Pancreas (tissue), 10 donors: ENCODE results near the gene AQP2. TPM values are rescaled to one million over a fixed set of nuclear protein-coding genes. Genes with fewer than 3 reads are reported as not detected.

Source experiments
- ATAC-seq, 4 donors: fragments of 200-7000 bp; cut with Tn5 transposase; one replicate each; pipeline versions ENCODE4 v1.8.0 to v1.9.1; 2020; ENCODE audit warnings: mild to moderate bottlenecking in 4 of 4, moderate library complexity in 4 of 4
- DNase-seq, 6 donors: peaks; one replicate each; pipeline ENCODE4 v3.0.0-alpha.2; 2020
- FAIRE-seq: peaks from 2 replicates; lab custom pipeline; 2012; peaks lifted over from hg19 to GRCh38; lab: Jason Lieb, UNC
- H3K27ac ChIP-seq, 4 donors: fragments of 200-600 bp; sonication (generic); 1 replicate in 3 of 4; 2 replicates in 1 of 4; pipeline versions ENCODE4 v1.5.0 to v1.8.0; 2020
- H3K27me3 ChIP-seq, 4 donors: fragments of 200-600 bp; one replicate each; pipeline ENCODE4 v1.8.0; 2021
- H3K36me3 ChIP-seq, 3 donors: fragments of 200-600 bp; sonication (generic) in 1 of 3; one replicate each; pipeline versions ENCODE4 v1.5.0 to v1.8.0; 2020 to 2021
- H3K4me1 ChIP-seq, 3 donors: fragments of 200-600 bp; one replicate each; pipeline ENCODE4 v1.8.0; 2021
- H3K4me3 ChIP-seq, 4 donors: fragments of 200-600 bp; sonication (generic) in 2 of 4; one replicate each; pipeline versions ENCODE4 v1.5.0 to v1.8.0; 2020 to 2021
- H3K9me3 ChIP-seq, 4 donors: fragments of 200-600 bp; one replicate each; pipeline ENCODE4 v1.8.0; 2021
- WGBS, 2 donors: extraction: QIAGEN DNeasy Blood & Tissue Kit; methylation state at CpG; one replicate each; pipeline ENCODE4 v1.1.7; 2013; 5-methylcytosine and 5-hydroxymethylcytosine counted together
- intact Hi-C, 3 donors: fragments of 100-400 bp; cut with DNase I; formaldehyde crosslinking; loops; one replicate each; pipeline versions ENCODE4 v1.11.1 to v1.14.2; 2022
- polyA plus RNA-seq, 2 donors: library from polyadenylated mRNA; stranded (reverse); fragments of 200-250 nt; gene quantifications; one replicate each; pipeline ENCODE4 v1.2.3, GENCODE V29; 2013
- total RNA-seq, 6 donors: library from RNA; stranded (reverse); fragmentation: NEBNext Ultra II Directional in 4 of 6; extraction: Animal tissue kit (Norgen Biotek cat#: 25700) in 4 of 6; gene quantifications; one replicate each; pipeline versions ENCODE4 v1.2.1 to v1.2.4, GENCODE V29; 2021 to 2023
- TF ChIP-seq, protein P1 (sequence below), 4 donors: fragments of 200-600 bp; sonication (generic) in 3 of 4; IDR thresholded peaks; one replicate each; pipeline versions ENCODE4 v1.5.0 to v1.8.0; 2021; ENCODE audit warnings: antibody characterized with exemption in 4 of 4
- donor health status: healthy with polysubstance abuse.
- donor health status: DM: no; HTN: no; CAD: no; lungs with moderate emphysema.
- donor health status: DM: no; HTN: no; CAD: no.
- donor health status: control.
- donor health status: control.
- donor health status: Bipolar disorder and iron deficiency.
- donor health status: DM: yes; HTN: yes; CAD: no.
- donor health status: DM: no; HTN: no; CAD: no.
- donor health status: DM: no; HTN: no; CAD: no.
- donor health status: DM: yes; HTN: yes; CAD: no.

The AQP2 gene
- total and polyA plus RNA-seq, 8 donors = 0.06 to 0.31 (median 0.12) TPM; not detected in 5

- TF ChIP-seq, protein P1, sequence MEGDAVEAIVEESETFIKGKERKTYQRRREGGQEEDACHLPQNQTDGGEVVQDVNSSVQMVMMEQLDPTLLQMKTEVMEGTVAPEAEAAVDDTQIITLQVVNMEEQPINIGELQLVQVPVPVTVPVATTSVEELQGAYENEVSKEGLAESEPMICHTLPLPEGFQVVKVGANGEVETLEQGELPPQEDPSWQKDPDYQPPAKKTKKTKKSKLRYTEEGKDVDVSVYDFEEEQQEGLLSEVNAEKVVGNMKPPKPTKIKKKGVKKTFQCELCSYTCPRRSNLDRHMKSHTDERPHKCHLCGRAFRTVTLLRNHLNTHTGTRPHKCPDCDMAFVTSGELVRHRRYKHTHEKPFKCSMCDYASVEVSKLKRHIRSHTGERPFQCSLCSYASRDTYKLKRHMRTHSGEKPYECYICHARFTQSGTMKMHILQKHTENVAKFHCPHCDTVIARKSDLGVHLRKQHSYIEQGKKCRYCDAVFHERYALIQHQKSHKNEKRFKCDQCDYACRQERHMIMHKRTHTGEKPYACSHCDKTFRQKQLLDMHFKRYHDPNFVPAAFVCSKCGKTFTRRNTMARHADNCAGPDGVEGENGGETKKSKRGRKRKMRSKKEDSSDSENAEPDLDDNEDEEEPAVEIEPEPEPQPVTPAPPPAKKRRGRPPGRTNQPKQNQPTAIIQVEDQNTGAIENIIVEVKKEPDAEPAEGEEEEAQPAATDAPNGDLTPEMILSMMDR (IDR thresholded peaks at IDR 0.05) = no peak
- FAIRE-seq (no peak), DNase-seq (peak in 2 of 6 donors; percentile 16 to 17), ATAC-seq (no peak)
- 71 to 73% methylated on average over 1 of the region's 1 CpG for WGBS, 2 donors
- Histone ChIP-seq H3K4me1 (no peaks in the 10 kb centered on the region), H3K27ac (no peak overlapping the region), H3K4me3 (no peak overlapping the region), H3K9me3 (no peaks in the 10 kb centered on the region), H3K27me3 (no peaks in the 10 kb centered on the region), H3K36me3 (no peaks in the 10 kb centered on the region)
- intact Hi-C loops = no loop called here
Observed at GRCh38 chr12:49907352-49907751, 43.2 kb upstream of the AQP2 start.

DNA sequence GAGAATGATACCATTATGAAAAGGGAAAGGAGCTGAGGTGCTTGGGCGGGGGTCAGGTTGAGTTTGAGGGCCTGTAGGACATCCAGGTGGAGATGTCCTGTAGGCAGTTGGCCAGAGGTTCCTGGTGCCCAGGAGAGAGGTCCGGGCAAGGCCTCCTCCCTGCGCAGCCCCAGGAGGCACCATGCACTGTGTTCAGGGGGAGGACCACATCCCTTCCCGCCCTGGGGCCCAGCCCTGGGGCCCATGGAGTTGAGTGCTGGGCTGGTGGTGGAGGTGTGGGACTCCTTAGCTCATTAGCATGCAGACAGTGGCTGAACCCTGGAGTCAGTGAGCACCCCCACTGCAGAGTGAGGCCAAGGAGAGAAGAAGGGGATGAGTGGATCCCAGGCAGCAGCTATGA lies 41.2 kb upstream of the AQP2 start:
- FAIRE-seq = no peak
- intact Hi-C loops = no loop called here
- H3K9me3 ChIP-seq = no peaks in the 10 kb centered on the region
- no peak overlapping the region for H3K27ac ChIP-seq
- H3K4me1 ChIP-seq = no peaks in the 10 kb centered on the region
- no peak overlapping the region for H3K4me3 ChIP-seq
- no peaks in the 10 kb centered on the region for H3K27me3 ChIP-seq
- peak in 1 of 6 donors; percentile 39 for DNase-seq
- 77 to 93% methylated on average over 4 of the region's 4 CpGs for WGBS, 2 donors
- no peaks in the 10 kb centered on the region for H3K36me3 ChIP-seq
- TF ChIP-seq, protein P1 (IDR thresholded peaks at IDR 0.05) = no peak
- no peak for ATAC-seq

- FAIRE-seq = no peak
- peak in 2 of 6 donors; percentile 26 to 32 for DNase-seq
Observed at GRCh38 chr12:49909826-49910225, 40.7 kb upstream of the AQP2 start.

DNA sequence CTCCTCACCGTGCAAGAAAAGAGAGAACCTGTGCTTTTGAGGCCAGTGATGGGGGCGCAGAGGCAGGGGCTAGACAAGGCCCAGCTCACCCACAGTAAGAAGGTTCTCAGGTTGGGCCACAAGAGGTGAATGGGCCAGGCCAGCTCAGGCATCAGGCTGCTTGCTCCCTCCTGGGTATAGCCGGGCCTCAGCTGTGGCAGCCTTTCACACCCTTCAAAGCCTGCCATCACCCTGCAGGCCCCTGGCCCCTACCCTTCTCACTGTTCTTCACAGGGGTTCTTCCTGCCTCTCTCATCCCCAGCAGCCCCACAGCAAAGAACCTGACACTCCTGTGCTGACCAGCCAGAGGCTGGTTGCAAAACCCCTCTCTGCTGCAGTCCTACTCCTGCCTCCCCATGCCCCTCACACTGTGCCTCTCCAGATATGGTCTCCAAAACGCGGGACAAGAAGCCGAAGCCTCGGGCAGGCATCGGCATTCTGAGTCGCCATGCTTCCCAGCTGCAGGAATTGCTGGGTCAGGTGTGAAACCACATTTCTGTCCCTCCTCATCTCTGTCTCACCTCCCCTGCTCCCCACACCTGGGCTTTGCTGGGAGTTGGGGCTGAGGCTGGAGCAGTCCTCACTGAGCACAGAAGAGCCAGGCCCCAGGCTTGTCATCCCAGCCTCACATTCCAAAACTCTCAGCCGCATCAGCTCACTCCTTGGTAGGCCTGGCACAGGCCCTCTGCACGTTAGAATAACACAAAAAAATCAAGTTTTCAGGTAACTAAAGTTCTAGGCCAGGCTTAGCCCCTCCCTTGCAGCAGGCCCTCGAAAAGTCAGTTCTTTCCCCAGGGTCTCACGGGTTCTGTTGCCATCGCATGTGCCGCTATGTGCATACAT lies 40.0 kb upstream of the AQP2 start:
- 81 to 89% methylated on average over 15 of the region's 15 CpGs for WGBS, 2 donors
- Histone ChIP-seq H3K27ac (no peak overlapping the region), H3K9me3 (no peaks in the 10 kb centered on the region), H3K4me1 (no peaks in the 10 kb centered on the region), H3K27me3 (no peaks in the 10 kb centered on the region), H3K4me3 (no peak overlapping the region), H3K36me3 (no peaks in the 10 kb centered on the region)
- TF ChIP-seq, protein P1 (IDR thresholded peaks at IDR 0.05) = no peak
- ATAC-seq = no peak
- intact Hi-C loops = no loop called here
- FAIRE-seq = no peak
- DNase-seq = peak in 1 of 6 donors; percentile 34

More at GRCh38 chr12:49909826-49910225, 40.7 kb upstream of the AQP2 start:
- ATAC-seq = peak in 3 of 4 donors; percentile 35 to 63 (median 44)
- Histone ChIP-seq H3K4me3 (no peak overlapping the region), H3K27ac (no peak overlapping the region), H3K36me3 (no peaks in the 10 kb centered on the region), H3K27me3 (no peaks in the 10 kb centered on the region), H3K9me3 (no peaks in the 10 kb centered on the region), H3K4me1 (no peaks in the 10 kb centered on the region)
- TF ChIP-seq, protein P1 (IDR thresholded peaks at IDR 0.05) = no peak
- 69 to 74% methylated on average over 16 of the region's 16 CpGs for WGBS, 2 donors
- intact Hi-C loops = no loop called here

- ATAC-seq (no peak), FAIRE-seq (no peak), DNase-seq (peak in 1 of 6 donors; percentile 6)
- no peaks in the 10 kb centered on the region for H3K36me3 ChIP-seq
- H3K4me3 ChIP-seq = no peak overlapping the region
- no peaks in the 10 kb centered on the region for H3K9me3 ChIP-seq
- no peak overlapping the region for H3K27ac ChIP-seq
- no peaks in the 10 kb centered on the region for H3K27me3 ChIP-seq
- no peaks in the 10 kb centered on the region for H3K4me1 ChIP-seq
- 74 to 79% methylated on average over 2 of the region's 2 CpGs for WGBS, 2 donors
- intact Hi-C loops = no loop called here
- TF ChIP-seq, protein P1 (IDR thresholded peaks at IDR 0.05) = no peak
Observed at GRCh38 chr12:49911213-49911605, 39.3 kb upstream of the AQP2 start.
